Measurements from ENCODE around the gene TACR1. TPM values are rescaled to one million over a fixed set of nuclear protein-coding genes. Genes with fewer than 3 reads are reported as not detected.

Gene TACR1
- polyA plus RNA-seq, 2 donors: 0.35 to 0.72 TPM

- H3K9me3 ChIP-seq (ENCODE audit: control insufficient read depth in 2 of 2, insufficient read depth in 1 of 2, low read depth in 1 of 2, low read length in 1 of 2): no peaks in the 10 kb centered on the region
- no peaks in the 10 kb centered on the region for H3K4me1 ChIP-seq (ENCODE audit: control insufficient read depth in 2 of 2, insufficient read depth in 2 of 2, low read length in 1 of 2)
- no peak overlapping the region for H3K4me3 ChIP-seq (ENCODE audit: low read depth in 1 of 2, low read length in 2 of 2)
- no peak overlapping the region for H3K27ac ChIP-seq (ENCODE audit: low read depth in 2 of 2, low read length in 1 of 2)
- 23 to 49% methylated on average over 1 of the region's 1 CpG for WGBS, 2 donors
- H3K27me3 ChIP-seq (ENCODE audit: control insufficient read depth in 1 of 2, insufficient read depth in 2 of 2, low read length in 2 of 2): no peaks in the 10 kb centered on the region
- no peaks in the 10 kb centered on the region for H3K36me3 ChIP-seq (ENCODE audit: control insufficient read depth in 2 of 2, insufficient read depth in 2 of 2, low read length in 1 of 2)
Measured at GRCh38 chr2:75100801-75101151, 98.5 kb downstream of the TACR1 start.

- Histone ChIP-seq H3K9me3 (ENCODE audit: control insufficient read depth in 2 of 2, insufficient read depth in 1 of 2, low read depth in 1 of 2, low read length in 1 of 2) (no peaks in the 10 kb centered on the region), H3K4me3 (ENCODE audit: low read depth in 1 of 2, low read length in 2 of 2) (no peak overlapping the region)
Measured at GRCh38 chr2:75100011-75100800, 99.1 kb downstream of the TACR1 start.

GRCh38 chr2:75099521-75099922, 99.8 kb downstream of the TACR1 start:
- no peaks in the 10 kb centered on the region for H3K4me1 ChIP-seq (ENCODE audit: control insufficient read depth in 2 of 2, insufficient read depth in 2 of 2, low read length in 1 of 2)
- H3K9me3 ChIP-seq (ENCODE audit: control insufficient read depth in 2 of 2, insufficient read depth in 1 of 2, low read depth in 1 of 2, low read length in 1 of 2): no peaks in the 10 kb centered on the region
- no peak overlapping the region for H3K4me3 ChIP-seq (ENCODE audit: low read depth in 1 of 2, low read length in 2 of 2)
- H3K27ac ChIP-seq (ENCODE audit: low read depth in 2 of 2, low read length in 1 of 2): no peak overlapping the region
- no peaks in the 10 kb centered on the region for H3K36me3 ChIP-seq (ENCODE audit: control insufficient read depth in 2 of 2, insufficient read depth in 2 of 2, low read length in 1 of 2)
- WGBS, 2 donors: 81 to 83% methylated on average over 4 of the region's 4 CpGs
- no peaks in the 10 kb centered on the region for H3K27me3 ChIP-seq (ENCODE audit: control insufficient read depth in 1 of 2, insufficient read depth in 2 of 2, low read length in 2 of 2)

More at GRCh38 chr2:75100011-75100800, 99.1 kb downstream of the TACR1 start:
- Histone ChIP-seq H3K27me3 (ENCODE audit: control insufficient read depth in 1 of 2, insufficient read depth in 2 of 2, low read length in 2 of 2) (no peaks in the 10 kb centered on the region), H3K27ac (ENCODE audit: low read depth in 2 of 2, low read length in 1 of 2) (no peak overlapping the region), H3K4me1 (ENCODE audit: control insufficient read depth in 2 of 2, insufficient read depth in 2 of 2, low read length in 1 of 2) (no peaks in the 10 kb centered on the region), H3K36me3 (ENCODE audit: control insufficient read depth in 2 of 2, insufficient read depth in 2 of 2, low read length in 1 of 2) (no peaks in the 10 kb centered on the region)
- WGBS, 2 donors: 63 to 71% methylated on average over 3 of the region's 3 CpGs

- H3K4me3 ChIP-seq (ENCODE audit: low read depth in 1 of 2, low read length in 2 of 2): no peak overlapping the region
- H3K9me3 ChIP-seq (ENCODE audit: control insufficient read depth in 2 of 2, insufficient read depth in 1 of 2, low read depth in 1 of 2, low read length in 1 of 2): no peaks in the 10 kb centered on the region
- H3K27ac ChIP-seq (ENCODE audit: low read depth in 2 of 2, low read length in 1 of 2): no peak overlapping the region
- WGBS, 2 donors: 33 to 45% methylated on average over 2 of the region's 2 CpGs
- no peaks in the 10 kb centered on the region for H3K4me1 ChIP-seq (ENCODE audit: control insufficient read depth in 2 of 2, insufficient read depth in 2 of 2, low read length in 1 of 2)
- no peaks in the 10 kb centered on the region for H3K36me3 ChIP-seq (ENCODE audit: control insufficient read depth in 2 of 2, insufficient read depth in 2 of 2, low read length in 1 of 2)
- no peaks in the 10 kb centered on the region for H3K27me3 ChIP-seq (ENCODE audit: control insufficient read depth in 1 of 2, insufficient read depth in 2 of 2, low read length in 2 of 2)
Measured at GRCh38 chr2:75098856-75099255, 100.5 kb downstream of the TACR1 start.

- Histone ChIP-seq H3K9me3 (ENCODE audit: control insufficient read depth in 2 of 2, insufficient read depth in 1 of 2, low read depth in 1 of 2, low read length in 1 of 2) (no peaks in the 10 kb centered on the region), H3K4me1 (ENCODE audit: control insufficient read depth in 2 of 2, insufficient read depth in 2 of 2, low read length in 1 of 2) (no peaks in the 10 kb centered on the region), H3K27me3 (ENCODE audit: control insufficient read depth in 1 of 2, insufficient read depth in 2 of 2, low read length in 2 of 2) (no peaks in the 10 kb centered on the region), H3K27ac (ENCODE audit: low read depth in 2 of 2, low read length in 1 of 2) (no peak overlapping the region), H3K36me3 (ENCODE audit: control insufficient read depth in 2 of 2, insufficient read depth in 2 of 2, low read length in 1 of 2) (no peaks in the 10 kb centered on the region), H3K4me3 (ENCODE audit: low read depth in 1 of 2, low read length in 2 of 2) (no peak overlapping the region)
- WGBS, 2 donors: 72 to 76% methylated on average over 1 of the region's 1 CpG
Measured at GRCh38 chr2:75097831-75098230, 101.5 kb downstream of the TACR1 start.

- Histone ChIP-seq H3K36me3 (ENCODE audit: control insufficient read depth in 2 of 2, insufficient read depth in 2 of 2, low read length in 1 of 2) (no peaks in the 10 kb centered on the region), H3K4me1 (ENCODE audit: control insufficient read depth in 2 of 2, insufficient read depth in 2 of 2, low read length in 1 of 2) (no peaks in the 10 kb centered on the region), H3K9me3 (ENCODE audit: control insufficient read depth in 2 of 2, insufficient read depth in 1 of 2, low read depth in 1 of 2, low read length in 1 of 2) (no peaks in the 10 kb centered on the region), H3K27ac (ENCODE audit: low read depth in 2 of 2, low read length in 1 of 2) (no peak overlapping the region), H3K4me3 (ENCODE audit: low read depth in 1 of 2, low read length in 2 of 2) (no peak overlapping the region), H3K27me3 (ENCODE audit: control insufficient read depth in 1 of 2, insufficient read depth in 2 of 2, low read length in 2 of 2) (no peaks in the 10 kb centered on the region)
- 86 to 100% methylated on average over 1 of the region's 1 CpG for WGBS, 2 donors
Measured at GRCh38 chr2:75094405-75094804, 104.9 kb downstream of the TACR1 start.

- H3K27me3 ChIP-seq (ENCODE audit: control insufficient read depth in 1 of 2, insufficient read depth in 2 of 2, low read length in 2 of 2): no peaks in the 10 kb centered on the region
- WGBS, 2 donors: 89% methylated on average over 5 of the region's 5 CpGs
- no peak overlapping the region for H3K27ac ChIP-seq (ENCODE audit: low read depth in 2 of 2, low read length in 1 of 2)
- no peak overlapping the region for H3K4me3 ChIP-seq (ENCODE audit: low read depth in 1 of 2, low read length in 2 of 2)
- H3K36me3 ChIP-seq (ENCODE audit: control insufficient read depth in 2 of 2, insufficient read depth in 2 of 2, low read length in 1 of 2): no peaks in the 10 kb centered on the region
- no peaks in the 10 kb centered on the region for H3K9me3 ChIP-seq (ENCODE audit: control insufficient read depth in 2 of 2, insufficient read depth in 1 of 2, low read depth in 1 of 2, low read length in 1 of 2)
- no peaks in the 10 kb centered on the region for H3K4me1 ChIP-seq (ENCODE audit: control insufficient read depth in 2 of 2, insufficient read depth in 2 of 2, low read length in 1 of 2)
Measured at GRCh38 chr2:75090770-75091515, 108.4 kb downstream of the TACR1 start.

- Histone ChIP-seq H3K36me3 (ENCODE audit: control insufficient read depth in 2 of 2, insufficient read depth in 2 of 2, low read length in 1 of 2) (no peaks in the 10 kb centered on the region), H3K27ac (ENCODE audit: low read depth in 2 of 2, low read length in 1 of 2) (no peak overlapping the region), H3K4me3 (ENCODE audit: low read depth in 1 of 2, low read length in 2 of 2) (no peak overlapping the region), H3K27me3 (ENCODE audit: control insufficient read depth in 1 of 2, insufficient read depth in 2 of 2, low read length in 2 of 2) (no peaks in the 10 kb centered on the region), H3K9me3 (ENCODE audit: control insufficient read depth in 2 of 2, insufficient read depth in 1 of 2, low read depth in 1 of 2, low read length in 1 of 2) (no peaks in the 10 kb centered on the region), H3K4me1 (ENCODE audit: control insufficient read depth in 2 of 2, insufficient read depth in 2 of 2, low read length in 1 of 2) (no peaks in the 10 kb centered on the region)
- 96 to 97% methylated on average over 3 of the region's 3 CpGs for whole genome bisulfite sequencing, 2 donors
Measured at GRCh38 chr2:75089471-75089870, 109.8 kb downstream of the TACR1 start.

GRCh38 chr2:75088791-75089190, 110.5 kb downstream of the TACR1 start:
- 77 to 83% methylated on average over 3 of the region's 3 CpGs for WGBS, 2 donors
- Histone ChIP-seq H3K4me3 (ENCODE audit: low read depth in 1 of 2, low read length in 2 of 2) (no peak overlapping the region), H3K9me3 (ENCODE audit: control insufficient read depth in 2 of 2, insufficient read depth in 1 of 2, low read depth in 1 of 2, low read length in 1 of 2) (no peaks in the 10 kb centered on the region), H3K36me3 (ENCODE audit: control insufficient read depth in 2 of 2, insufficient read depth in 2 of 2, low read length in 1 of 2) (no peaks in the 10 kb centered on the region), H3K4me1 (ENCODE audit: control insufficient read depth in 2 of 2, insufficient read depth in 2 of 2, low read length in 1 of 2) (no peaks in the 10 kb centered on the region), H3K27me3 (ENCODE audit: control insufficient read depth in 1 of 2, insufficient read depth in 2 of 2, low read length in 2 of 2) (no peaks in the 10 kb centered on the region), H3K27ac (ENCODE audit: low read depth in 2 of 2, low read length in 1 of 2) (no peak overlapping the region)

- Histone ChIP-seq H3K4me3 (ENCODE audit: low read depth in 1 of 2, low read length in 2 of 2) (no peak overlapping the region), H3K36me3 (ENCODE audit: control insufficient read depth in 2 of 2, insufficient read depth in 2 of 2, low read length in 1 of 2) (no peaks in the 10 kb centered on the region), H3K27me3 (ENCODE audit: control insufficient read depth in 1 of 2, insufficient read depth in 2 of 2, low read length in 2 of 2) (no peaks in the 10 kb centered on the region), H3K9me3 (ENCODE audit: control insufficient read depth in 2 of 2, insufficient read depth in 1 of 2, low read depth in 1 of 2, low read length in 1 of 2) (no peaks in the 10 kb centered on the region), H3K27ac (ENCODE audit: low read depth in 2 of 2, low read length in 1 of 2) (no peak overlapping the region), H3K4me1 (ENCODE audit: control insufficient read depth in 2 of 2, insufficient read depth in 2 of 2, low read length in 1 of 2) (no peaks in the 10 kb centered on the region)
- 81 to 85% methylated on average over 2 of the region's 2 CpGs for WGBS, 2 donors
Measured at GRCh38 chr2:75087736-75088135, 111.6 kb downstream of the TACR1 start.
